Activated CD4-positive, alpha-beta T cell treated with anti-CD3 and anti-CD28 coated beads for 48 hours (primary cell): ENCODE results near the gene EIF4G1.
"Not testable (repeated sequence)": the region's sequence is repeated elsewhere in the genome, so short reads cannot be mapped to it uniquely, and the experiment has no call there.

Source experiments
- DNase-seq: peaks from one replicate; pipeline ENCODE4 v3.0.0-alpha.2; 2020

The EIF4G1 gene

GRCh38 chr3:184335661-184336546 is 21.5 kb downstream of the EIF4G1 start:
- DNase-seq = peak; percentile 91

DNA sequence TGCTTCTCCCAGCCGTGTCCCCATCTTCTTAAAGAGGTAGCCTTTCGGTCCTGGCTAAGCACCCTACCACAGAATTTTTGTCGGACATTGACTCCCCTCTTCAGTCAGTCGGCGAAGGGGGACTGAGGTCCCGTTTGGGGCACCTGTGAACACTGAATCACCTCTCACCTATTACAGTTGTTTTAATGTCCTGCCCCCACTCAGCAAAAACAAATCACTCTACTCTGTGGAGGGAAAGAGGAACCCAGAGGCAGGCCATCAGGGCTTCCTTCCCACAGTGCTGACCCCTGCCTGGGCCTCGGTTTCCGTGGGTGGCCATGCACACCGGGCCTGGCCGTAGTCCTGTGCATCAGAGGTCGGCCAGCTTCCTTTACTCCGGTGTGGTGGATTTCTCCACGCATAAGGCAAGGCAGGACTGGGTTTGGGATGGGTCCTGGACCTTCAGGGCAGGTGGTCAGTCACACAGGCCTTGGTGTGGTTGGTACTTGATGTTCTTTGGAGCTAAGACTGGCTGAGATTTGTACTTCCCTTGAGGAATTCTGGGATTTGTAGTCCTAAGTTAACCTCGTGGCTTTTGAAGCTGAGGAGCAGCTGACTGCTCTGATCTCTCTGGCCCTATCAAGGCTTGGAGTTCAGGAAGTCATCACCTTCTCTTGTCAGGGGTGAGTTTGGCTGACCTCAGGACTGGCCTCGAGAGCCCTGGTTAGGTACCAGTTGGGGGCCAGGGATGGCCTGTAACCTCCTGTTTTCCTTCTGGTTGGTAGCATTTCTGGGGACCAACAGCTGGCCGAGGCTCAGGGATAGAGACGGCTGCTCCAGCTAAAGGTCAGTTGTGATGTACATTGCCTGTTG is 22.4 kb downstream of the EIF4G1 start:
- DNase-seq = no peak

DNA sequence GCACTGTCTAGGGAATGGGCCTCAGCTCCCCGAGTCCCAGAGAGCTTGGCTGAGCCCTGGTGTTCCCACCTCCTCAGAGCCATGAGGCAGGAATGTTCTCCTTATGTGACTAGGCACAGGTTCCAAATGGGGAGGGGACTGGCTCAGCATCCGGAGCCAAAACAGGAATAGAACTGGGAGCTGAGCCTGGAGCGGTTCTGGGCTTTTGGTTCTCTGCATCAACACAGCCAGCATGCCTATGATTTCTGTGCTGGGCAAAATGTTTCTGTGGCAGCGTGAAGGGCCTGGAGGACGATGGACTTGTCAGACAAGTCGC is 23.0 kb downstream of the EIF4G1 start, which contains the start of gene FAM131A:
Gene FAM131A, plus strand, starts transcription at position 202 of the 316 bp plus-strand sequence. Its CDS starts 31 bp downstream, at position 233.
- no peak for DNase-seq

DNA sequence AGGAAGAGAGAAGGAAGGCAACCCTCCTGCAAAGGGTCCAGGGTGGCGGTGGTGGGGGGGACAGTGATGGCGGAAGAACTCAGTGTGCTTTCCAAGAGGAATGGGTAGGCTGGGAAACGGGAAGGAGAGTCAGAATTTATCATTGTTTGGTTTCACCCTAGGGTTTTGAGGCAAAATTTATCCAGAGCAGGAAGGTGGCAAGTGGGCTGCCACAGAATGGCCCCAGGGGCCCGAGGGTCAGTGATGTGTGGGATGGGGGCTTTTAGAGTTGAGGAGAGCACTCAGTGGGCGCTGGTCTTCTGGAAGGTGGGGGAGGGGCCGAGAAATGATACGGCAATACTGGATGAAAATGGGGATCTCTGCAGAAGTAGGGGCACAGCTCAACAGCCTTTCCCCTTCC is 23.6 kb downstream of the EIF4G1 start:
- DNase-seq = no peak

- no peak for DNase-seq
Measured at GRCh38 chr3:184338511-184338945, 24.1 kb downstream of the EIF4G1 start.

DNA sequence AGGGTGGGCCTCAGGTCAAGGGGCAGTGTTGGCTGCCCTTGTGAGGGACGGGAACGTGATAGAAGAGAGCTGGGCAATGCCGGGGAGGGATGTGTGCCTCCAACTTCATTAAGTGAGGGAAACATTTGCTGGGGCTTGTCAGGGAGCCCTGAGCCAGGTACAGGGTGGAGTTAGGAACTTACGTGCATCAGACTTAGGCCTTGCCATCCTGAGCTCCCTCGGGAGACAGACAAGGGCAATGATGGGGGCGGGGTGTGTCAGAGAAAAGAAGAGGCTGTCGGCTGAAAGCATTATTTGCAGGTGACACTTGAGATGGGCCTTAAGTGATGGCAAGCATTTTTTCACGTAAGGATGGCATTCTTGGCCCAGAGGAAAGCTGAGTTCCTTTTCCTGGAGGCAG is 24.6 kb downstream of the EIF4G1 start:
- DNase-seq = no peak

DNA sequence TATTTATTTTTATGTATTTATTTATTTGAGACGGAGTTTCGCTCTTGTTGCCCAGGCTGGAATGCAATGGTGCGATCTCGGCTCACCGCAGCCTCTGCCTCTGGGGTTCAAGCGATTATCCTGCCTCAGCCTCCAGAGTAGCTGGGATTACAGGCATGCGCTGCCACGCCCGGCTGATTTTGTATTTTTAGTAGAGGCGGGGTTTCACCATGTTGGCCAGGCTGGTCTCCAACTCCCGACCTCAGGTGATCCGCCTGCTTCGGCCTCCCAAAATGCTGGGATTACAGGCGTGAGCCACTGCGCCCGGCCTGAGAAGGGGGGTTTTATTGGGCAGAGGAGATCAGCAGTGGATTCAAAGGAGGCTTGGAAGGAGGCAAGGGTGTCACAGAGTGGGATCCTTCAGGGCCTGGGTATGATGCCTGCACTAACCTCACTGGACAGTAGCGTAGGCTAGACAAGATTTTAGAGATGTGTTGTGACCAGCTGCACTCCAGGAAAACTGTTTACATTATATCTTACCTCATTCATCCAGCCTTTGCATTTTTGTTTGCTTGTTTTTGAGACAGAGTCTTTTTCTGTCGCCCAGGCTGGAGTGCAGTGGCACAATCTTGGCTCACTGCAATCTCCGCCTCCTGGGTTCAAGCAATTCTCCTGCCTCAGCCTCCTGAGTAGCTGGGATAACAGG is 25.2 kb downstream of the EIF4G1 start:
- not testable (repeated sequence) for DNase-seq

DNA sequence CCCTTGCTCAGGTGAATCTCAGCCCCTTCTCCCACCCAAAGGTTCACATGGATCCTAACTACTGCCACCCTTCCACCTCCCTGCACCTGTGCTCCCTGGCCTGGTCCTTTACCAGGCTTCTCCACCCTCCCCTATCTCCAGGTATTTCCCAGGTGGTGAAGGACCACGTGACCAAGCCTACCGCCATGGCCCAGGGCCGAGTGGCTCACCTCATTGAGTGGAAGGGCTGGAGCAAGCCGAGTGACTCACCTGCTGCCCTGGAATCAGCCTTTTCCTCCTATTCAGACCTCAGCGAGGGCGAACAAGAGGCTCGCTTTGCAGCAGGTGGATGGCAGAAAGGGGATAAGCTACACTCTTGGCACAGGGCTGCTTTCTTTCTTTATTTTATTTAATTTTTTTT is 27.5 kb downstream of the EIF4G1 start:
- DNase-seq = no peak

- no peak for DNase-seq
Measured at GRCh38 chr3:184343200-184343876, 28.9 kb downstream of the EIF4G1 start.

GRCh38 chr3:184344579-184345316 is 30.3 kb downstream of the EIF4G1 start:
- no peak for DNase-seq

DNA sequence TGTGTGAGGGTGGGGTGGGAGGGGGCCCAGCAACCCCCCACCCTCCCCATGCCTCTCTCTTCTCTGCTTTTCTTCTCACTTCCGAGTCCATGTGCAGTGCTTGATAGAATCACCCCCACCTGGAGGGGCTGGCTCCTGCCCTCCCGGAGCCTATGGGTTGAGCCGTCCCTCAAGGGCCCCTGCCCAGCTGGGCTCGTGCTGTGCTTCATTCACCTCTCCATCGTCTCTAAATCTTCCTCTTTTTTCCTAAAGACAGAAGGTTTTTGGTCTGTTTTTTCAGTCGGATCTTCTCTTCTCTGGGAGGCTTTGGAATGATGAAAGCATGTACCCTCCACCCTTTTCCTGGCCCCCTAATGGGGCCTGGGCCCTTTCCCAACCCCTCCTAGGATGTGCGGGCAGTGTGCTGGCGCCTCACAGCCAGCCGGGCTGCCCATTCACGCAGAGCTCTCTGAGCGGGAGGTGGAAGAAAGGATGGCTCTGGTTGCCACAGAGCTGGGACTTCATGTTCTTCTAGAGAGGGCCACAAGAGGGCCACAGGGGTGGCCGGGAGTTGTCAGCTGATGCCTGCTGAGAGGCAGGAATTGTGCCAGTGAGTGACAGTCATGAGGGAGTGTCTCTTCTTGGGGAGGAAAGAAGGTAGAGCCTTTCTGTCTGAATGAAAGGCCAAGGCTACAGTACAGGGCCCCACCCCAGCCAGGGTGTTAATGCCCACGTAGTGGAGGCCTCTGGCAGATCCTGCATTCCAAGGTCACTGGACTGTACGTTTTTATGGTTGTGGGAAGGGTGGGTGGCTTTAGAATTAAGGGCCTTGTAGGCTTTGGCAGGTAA is 31.1 kb downstream of the EIF4G1 start:
- peak; percentile 36 for DNase-seq

DNA sequence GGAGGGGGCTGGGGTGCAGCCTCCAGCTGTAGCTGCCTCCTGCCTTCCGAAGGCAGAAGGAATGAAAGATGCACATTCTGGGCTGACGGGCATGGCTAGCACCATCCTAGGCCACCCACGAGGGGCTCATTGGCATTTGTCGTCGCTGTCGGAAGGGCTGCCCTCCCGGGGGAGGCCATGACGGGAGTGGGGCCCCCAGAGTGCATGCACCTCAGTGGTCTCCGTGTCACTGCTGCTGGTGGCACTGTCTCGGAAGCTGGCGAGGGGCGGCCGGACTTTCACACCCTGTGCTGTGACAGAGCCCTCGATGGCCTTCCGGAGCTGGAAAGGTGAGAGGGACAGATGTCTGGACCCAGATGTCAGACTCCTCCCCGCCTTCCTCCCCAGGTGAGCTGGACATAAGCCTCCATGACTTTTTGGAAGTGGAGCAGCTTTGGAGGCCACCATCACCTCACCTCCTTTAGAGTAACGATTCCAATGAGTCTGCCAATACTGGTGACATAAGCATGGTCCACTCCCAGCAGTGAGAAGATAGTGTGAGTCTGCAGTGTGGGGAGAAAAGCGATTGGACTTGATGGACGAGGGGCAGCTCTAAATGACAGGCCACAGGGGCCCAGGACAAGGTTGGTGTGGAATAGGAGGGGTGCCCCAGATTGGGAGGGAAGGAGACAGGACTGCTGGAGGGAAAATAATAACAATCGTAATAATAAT is 32.2 kb downstream of the EIF4G1 start:
- DNase-seq = no peak

- DNase-seq = no peak
Measured at GRCh38 chr3:184347321-184348056, 33.1 kb downstream of the EIF4G1 start.

DNA sequence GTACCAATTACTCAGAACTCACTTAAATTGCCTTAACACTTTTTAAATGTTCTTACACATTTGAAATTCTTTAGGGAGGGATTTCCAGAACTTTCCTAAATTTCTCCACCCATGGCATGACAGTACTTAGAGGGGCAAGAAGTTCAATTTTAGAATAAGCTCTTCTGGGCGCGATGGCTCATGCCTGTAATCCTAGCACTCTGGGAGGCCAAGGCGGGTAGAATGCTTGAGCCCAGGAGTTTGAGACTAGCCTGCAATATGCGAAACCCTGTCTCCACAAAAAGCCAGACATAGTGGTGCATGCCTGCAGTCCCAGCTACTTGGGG is 33.6 kb downstream of the EIF4G1 start:
- DNase-seq = no peak

GRCh38 chr3:184349563-184350470 is 35.4 kb downstream of the EIF4G1 start:
- DNase-seq = no peak

DNA sequence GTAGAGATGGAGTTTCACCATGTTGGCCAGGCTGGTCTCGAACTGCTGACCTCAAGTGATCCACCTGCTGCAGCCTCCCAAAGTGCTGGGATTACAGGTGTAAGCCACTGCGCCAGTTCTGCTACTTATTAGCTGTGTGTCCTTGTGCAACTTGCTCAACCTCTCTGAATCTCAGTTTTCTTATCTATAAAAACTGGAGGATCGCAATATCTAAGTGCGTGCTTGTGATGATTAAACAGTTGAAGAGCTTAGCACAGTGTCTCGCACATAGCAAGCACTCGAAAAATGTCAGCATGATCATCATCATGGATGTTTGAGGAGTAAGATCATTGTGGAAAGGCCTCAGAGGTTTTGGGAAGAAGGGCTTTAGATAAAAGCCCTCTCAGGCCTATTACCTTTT is 36.2 kb downstream of the EIF4G1 start:
- DNase-seq = no peak

GRCh38 chr3:184351511-184352148 is 37.2 kb downstream of the EIF4G1 start:
- DNase-seq = no peak

GRCh38 chr3:184352149-184352785 is 37.9 kb downstream of the EIF4G1 start:
- DNase-seq = no peak
